NCI-H2171 treated with DMSO at 0.1 percent for 48 hours (cell line): ENCODE results near the gene FTO.

Source experiments
- DNase-seq: peaks from one replicate; lab custom pipeline; 2025; lab: John Stamatoyannopoulos, UW

The FTO gene

DNA sequence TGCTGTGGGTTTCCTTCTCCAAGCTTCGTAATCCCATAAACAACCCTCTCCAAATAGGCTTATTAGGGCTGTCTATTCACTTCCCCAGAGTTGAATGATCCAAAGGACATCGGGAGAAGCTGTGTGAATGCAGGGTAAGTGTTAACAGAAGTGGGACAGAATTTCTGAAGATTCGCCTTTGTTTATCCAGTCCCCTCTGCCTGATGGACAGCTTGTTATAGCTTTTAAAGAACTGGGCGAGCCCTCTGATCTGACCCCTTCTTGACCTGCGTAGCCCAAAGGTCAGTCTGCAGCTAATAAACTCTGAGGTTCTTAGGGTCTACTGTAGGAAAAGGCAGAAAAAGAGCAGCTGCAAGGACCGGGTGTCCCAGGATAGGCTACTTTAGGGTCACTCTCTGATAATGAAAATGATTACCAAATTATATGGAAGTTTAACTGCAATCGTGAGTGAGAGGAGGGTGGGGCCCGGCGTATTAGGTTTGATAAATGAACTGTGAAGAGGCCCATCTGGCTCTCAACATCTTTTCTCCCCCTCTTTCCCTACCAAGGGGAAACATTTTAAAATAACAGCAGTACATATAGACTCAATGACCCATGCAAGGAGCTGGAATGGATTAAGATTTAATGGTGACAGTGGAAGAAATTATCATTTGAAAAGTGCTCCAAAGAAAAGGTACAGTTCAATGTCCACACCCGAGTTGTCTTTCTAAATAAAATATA lies 233.4 kb downstream of the FTO start:
- DNase-seq: peak; percentile 80

DNA sequence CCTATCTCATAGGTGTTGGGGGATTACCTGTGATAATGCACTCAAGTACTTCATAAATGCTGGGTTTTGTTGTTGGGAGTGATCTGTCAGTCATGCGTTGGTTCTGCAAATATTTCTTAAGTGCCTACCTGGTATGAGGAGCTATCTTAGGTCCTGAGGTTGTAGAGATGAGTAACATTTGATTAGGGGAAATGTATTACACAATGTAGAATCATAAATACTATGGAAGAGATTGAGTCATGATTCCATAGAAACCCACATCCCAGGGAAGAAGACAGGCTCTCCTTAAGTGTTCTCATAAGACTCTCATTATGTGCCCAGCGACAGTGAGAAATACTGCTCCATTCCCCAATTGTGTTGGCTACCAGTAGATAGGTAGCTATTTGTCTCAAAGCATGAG lies 240.1 kb downstream of the FTO start:
- DNase-seq: no peak

DNA sequence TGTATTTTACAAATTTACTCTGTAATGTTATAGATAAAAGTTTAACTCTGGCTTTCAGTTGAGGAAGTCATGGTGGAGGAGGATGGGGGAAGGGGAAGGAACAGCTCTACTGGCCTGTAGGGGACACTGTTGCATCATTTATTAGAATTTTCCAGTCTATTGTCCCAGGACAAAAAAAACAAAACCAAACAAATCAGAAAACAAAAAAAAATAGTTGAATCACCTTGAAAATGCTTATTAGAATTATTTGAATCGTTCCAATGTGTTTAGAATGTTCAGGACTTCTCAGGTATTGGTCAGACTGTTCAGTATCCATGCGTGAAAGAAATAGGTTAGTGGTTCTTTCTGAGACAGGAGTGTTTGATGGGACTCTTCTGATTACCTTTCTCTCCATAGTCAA lies 242.0 kb downstream of the FTO start:
- peak; percentile 24 for DNase-seq

DNA sequence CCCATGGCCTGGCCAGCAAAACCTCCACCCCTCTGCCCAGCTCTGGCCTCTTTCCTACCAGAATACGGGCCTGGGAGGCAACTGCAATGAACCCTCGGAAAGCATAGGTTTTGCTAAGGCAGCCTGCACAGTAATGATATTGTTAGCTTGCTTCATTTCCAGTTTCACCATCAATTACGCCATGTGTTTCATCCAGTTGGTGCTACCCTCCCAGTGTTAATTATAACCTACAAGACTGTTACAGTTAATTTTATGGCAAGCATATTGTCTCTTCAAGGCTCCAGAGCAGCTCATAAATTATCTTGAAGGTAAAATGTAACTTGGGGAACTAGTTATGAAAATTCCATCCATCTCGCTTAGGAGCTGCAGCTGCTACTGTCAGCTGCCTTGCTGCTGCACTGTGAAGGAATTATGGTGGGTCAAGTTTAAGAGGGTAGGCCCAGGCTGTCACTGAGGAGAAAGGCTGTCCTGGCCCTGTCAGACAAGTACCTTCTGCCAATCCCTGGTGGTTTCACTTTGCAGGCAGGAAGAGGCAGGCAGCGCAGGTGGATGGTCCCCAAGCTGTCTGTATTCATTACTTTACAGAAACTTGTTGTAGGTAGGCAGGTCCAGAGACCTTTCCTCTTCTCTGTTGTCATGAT lies 242.9 kb downstream of the FTO start:
- DNase-seq: peak; percentile 17

DNA sequence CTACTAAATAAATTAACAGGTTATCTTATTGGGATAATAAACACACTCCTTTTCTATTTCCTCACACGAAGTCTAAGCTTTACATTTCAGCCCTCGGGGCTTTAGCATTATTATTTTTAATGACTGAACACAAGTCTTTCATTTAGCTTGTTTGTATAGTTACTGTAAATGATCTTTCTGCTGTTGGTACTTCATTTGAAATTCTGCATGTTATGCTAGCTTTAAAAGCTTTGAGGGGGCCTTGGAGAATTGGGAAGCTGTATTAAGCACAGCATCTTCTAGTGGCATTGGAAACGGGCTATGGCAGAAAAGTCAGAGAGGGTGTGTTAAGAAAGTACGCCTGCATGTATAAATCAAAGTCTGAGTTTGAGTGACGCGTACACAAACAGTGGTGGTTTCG lies 243.7 kb downstream of the FTO start:
- DNase-seq: no peak

DNA sequence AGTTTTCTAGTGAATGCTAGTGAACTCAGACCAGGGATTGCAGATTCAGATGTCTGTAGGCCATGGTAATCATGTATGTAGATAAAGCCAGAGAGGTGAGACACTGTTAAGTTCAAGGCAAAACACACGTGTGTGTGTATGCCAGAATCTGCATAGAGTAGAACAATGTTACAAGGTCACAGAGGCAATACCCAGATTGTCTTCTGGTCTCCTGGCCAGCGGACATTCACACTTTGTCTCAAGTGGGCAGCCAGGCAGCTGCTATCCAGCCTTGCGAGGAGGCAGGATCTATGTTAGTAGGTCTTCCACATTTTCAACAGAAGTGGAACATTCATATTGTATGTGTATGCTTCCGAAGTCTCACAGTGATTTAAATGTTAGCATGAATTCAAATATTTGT lies 244.4 kb downstream of the FTO start:
- no peak for DNase-seq

DNA sequence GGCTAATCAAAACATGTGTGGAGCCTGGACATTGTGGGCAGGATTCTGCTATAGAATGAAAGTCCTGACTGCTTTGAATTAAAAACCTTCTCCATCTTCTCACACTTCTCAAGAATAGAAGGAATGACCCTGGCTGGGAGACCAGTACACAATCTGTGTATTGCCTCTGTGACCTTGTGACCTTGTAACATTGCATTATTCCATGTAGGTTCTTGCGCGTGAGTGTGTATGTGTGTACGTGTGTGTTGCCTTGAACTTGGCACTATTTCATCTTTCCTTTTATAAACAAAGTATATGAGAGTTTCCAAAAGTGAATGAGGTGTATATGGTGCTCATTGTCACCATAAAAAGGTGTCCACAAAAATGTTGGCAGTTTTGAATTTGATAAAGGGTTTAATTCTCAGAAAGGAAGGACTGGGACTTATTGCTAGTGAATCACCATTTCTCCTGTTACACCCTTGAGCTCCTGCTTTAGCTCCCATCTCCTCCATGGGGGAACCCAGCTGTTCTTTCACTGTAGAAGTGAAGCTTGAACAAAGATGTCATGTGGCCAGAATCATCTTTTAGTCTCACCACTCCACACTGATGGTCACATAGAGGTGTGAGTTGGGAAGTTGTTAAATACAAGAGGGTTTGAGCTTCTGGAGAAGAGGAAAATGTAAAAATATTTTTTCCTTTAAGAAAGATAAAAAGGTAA lies 244.9 kb downstream of the FTO start:
- peak; percentile 50 for DNase-seq

DNA sequence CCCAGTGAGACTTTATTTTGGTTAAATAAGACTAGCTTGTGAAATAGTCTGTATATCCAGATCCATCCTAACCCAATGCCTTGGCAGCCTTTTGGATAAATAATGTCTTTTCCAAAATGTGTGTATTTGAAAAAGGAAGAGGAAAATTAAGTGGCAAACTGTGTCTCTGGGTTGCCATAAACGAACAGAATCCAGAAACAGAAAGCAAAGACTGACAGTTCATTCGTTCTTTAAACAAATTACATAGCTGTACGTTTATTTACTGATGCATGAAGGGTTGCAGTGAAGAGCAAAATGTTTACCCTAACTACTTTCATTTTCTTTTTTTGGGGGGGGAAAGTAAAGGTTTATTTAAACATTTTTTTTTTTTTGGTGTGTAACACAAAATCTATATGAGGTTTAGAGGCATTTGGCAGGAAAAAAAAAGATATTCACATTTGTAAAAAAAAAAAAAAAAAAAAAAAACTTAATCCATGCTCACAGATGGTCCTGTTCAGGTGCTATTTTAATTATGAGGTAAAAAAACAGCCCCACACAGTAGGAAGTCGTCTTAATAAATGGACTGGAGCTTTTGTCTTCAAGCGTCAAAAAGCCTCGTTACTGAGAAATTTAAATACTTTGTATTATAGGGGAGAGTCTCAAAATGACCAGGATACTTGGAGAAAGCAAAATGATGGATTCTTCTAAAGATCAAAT lies 245.9 kb downstream of the FTO start:
- DNase-seq: peak; percentile 81

DNA sequence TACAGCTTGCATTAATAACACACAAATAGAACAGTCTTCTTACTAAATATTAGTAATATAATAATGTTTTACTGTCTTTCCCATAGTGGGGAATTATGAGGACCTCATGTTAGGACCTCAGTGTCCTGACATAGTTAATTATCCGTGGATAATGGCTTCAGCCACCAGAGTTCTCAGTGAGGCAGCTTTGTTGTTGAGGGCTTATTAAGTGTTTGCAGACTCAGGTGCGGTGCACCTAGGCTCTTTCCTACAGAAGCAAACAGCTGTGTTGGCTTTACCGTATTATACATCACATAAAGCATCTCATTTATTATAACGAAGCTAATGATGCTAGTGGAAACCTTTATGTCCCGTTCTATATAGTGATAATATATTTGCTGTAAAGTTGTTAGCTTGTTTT lies 246.7 kb downstream of the FTO start:
- DNase-seq: peak; percentile 17

DNA sequence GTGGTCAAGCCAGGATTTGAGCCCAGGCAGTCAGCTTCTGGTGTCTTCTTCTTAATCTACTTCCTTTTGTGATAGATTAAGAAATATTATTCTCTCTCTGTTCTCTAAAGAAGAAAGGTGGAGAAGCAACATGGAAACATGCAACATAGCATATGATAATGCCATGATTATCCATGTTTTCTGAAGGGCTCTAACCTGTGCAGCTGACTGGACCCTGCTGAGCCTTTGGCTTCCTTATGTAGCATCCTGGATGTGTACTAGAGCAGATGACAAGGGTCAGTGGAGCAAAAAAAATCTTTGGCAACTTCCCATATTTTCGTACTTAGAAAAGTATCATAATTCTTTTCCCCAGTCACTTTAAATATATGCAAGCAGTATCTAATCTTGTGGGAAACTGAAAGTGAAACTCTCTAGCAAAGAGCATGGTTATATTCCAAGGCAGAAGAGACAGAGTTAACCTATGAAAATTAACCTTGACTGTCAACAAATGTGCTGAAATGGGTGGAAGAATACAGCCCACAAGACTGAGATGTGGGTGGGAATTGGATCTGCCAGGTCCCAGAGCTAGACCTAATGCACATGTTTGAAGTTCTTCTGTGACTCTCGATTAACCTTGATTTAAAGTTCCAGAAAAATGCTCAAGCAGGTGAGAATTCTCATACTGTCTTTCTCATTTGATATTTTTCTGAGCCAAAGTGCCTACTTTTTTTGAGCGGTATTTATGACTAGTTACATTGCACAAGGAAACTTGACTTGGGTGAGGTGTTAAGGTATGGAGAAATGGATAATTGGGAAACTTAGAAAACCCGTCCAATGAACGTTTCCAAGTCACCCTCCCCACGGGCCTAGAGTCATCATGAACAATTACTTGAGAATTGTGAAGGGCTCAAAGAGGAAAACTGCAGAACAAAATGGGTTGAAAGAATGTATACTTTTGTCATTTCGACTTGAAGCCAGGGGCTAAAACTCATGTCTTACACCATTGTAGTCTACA lies 248.6 kb downstream of the FTO start:
- DNase-seq: no peak

DNA sequence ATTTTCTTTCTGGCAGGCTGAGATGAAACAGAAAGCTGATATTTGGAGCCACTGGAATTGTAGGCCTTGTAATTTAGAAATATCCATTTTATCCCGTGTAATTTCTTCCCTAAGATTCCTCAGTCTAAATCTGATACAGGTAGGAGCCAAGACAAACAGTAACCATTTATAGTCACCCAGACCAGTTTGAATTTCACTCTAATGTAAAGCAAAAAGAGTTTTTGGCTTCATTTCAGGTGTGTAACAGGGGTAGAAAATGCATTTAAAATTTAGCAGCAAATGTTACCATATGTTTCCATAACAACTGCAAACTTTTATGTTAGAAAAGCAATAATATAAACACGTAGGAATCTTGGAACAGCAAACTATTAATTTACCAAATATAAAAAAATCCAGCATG lies 249.4 kb downstream of the FTO start:
- peak; percentile 32 for DNase-seq

DNA sequence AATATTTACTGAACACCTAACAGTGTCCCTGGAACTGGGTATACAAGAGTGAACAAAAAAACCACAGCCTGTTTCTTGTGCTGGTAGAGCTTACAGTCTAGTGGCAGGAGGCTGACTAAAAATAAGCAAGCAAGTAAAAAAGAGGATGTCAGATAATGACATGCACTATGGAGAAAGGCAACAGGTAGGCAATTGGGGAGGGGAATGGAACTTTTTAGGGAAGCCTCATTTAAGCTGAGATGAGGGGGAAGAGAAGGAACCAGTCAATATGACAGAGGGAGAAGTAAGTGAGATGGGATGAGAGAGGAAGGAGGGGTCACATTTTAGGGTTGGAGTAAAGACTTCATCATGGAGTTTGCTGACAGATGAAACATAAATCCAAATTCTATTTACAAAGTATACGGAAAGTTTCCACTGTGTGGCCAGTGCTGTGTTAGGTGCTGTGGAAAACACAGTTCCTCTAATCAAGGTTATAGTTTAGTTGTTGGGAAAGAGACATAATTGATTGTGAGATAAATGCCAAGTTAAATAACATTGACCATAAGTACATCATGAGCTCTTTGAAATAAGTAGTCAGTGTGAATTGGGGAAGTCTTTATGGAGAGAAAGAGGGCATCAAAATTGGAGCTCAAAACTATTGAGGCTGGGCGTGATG lies 251.4 kb downstream of the FTO start:
- DNase-seq: no peak

DNA sequence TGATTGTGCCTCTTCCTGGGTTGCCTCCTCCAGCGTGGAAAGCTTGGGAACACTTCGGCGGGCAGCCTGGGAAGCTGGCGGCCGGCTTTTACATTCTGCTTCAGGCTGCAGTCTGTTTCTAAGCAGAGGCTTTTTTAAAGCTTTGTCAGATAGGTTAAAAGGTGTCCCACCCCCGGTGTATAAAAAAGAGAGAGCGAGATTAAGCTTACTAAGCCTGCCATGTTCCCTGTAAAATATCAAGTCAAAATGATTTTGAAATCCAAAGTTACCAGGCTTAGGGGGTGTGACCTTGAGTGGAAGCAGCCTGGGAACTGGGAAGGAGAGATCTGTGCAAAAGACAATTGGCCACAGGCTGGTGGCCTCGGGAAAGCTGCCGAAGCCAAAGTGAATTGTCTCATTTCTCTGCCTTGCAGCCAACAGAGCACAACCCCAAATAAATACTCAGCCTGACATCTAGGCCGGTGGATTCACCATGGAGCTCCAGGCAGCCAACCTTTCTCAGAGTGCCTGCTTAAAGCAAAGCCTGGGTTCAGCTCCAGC lies 254.5 kb downstream of the FTO start:
- no peak for DNase-seq

DNA sequence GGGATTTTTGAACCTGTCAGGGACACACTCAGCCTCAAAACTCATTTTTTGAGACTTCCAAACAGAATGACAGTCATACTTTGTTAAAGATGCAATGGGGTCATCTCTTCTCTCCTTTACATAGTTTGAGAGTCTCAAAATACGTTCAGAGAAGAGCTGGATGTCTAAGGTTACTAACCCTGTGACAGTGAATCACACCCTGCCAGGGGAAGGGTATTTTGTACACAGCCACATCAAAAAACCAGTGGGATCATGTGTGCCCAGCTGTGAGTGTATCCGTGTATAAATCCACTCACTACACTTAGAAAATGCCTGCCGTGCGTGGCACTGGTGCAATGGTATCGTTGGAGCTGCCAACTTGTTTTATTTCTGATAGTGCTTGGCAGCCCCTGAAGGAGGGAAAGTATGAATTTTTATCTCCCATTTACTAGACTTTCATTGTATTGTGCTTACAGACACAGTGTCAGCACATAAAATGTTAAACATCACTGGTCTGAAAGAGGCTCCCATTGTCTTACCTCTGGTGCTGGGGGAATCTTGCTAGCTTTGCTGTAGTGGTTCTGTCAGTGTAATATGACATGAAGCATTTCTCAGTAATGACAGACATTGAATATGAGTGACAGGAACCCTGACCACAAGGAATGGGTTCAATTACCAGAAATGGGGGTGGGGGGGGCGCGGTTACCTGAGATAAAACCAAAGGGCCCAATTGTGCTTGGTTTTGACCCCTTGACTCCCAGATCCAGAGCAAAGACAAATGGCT lies 256.3 kb downstream of the FTO start:
- no peak for DNase-seq

DNA sequence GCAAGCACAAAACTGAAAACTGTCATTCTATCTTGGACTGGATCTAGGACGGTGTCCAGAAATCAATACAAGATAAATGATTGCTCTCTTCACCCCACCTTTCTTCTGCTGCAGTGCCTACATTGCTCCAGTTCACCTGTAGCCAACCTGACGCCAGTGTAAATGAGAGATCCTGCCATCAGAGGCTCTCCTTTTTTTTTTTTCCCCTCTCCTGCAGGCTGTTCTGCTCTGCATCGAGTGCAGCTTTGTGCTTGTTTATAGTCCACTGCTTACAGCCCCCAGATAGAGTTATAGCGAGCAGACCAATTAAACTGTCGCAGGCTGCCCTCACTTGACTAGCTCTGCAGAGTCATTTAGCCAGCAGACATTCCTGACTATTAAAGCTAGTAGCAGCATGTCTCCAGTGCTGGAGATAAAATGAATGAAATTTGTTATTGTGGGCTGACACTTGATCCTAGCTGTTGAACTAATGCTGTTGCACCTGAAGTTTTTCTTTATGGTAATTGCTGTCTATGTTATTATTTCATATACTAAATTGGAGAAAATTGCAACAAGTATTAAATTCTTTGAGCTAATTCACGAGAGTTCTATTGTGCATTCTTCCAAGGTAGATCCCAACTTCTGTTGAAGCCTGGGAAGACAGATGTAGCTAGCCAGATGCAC lies 257.1 kb downstream of the FTO start:
- peak; percentile 90 for DNase-seq

DNA sequence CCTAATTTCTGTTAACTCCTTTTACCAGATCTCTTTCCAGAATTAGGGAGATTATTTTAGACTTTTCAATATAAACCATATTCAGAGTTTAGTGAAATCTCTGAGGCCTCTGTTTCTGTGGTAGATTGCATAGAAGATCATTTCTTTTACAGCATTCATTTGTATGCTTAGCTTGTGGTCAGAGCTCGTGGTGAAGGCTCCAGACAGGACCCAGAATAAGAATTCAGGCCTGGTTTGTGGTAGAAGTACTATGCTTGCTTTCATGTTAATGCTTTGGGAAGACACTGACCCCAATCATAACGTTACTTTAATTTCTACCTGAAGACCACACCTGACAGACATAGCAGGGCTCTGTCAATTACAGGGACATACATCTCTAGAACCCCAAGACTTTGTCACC lies 258.1 kb downstream of the FTO start:
- no peak for DNase-seq

DNA sequence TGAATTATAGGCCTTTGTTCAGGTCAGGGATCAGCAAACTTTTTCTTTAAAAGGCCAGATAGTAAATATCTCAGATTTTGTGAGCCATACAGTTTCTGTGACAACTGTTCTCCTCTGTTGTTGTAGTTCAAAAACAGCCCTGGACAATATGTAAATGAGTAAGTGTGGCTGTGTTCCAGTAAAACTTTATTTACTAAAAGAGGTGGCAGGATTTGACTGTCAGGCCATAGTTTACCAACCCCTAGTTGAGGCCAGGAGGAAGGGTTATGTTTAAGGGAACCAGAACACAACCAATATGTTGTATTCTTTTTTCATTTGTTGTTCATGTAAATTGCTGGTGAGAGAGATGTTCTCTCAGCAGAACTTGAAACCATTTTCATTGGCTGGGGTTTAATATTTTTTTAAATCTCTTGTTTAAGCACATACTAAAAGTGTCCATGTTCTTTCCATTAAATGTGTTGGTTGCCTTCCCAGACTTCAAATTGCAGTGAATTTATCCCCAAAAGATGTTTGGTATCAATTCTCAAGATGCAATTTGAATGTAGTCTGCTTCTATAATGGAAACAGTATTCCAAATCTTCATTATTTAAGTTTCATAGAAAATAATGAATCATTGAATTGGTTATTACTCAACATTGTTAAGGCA lies 260.3 kb downstream of the FTO start:
- no peak for DNase-seq

DNA sequence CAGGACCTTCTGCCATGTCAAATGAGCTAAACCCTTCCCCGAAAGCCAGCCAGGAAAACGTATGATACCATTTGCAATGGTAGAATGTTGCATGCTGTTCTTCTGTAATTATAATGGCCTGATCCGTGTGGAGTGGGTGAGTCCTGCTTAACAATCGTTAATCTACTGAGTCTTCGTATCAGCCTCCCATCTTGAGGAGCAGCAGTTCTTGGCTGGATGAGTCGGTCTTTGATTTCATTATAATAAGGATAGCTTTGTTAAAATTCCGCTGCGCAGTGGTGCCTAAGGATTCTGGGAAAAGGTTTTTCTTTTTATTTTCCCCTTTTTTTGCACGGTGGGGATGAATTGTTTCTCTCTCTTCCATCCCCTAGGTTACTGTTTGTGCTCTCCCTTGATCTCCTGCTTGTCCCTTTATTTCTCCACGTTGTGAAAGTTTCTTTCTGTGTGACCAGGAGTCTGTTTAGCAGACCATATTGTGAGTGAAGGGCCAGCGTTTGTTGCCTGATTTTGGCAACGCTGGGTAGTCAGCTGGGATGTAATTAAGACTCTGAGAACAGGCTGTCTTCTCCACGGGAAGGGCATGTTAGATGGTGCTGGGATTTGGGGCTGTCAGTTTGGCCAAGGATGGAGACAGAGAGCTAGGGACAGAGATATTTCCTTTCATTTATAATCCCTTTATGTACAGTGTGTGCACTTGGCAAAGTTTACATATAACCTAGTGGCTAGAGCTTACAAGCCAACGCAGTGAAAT lies 263.0 kb downstream of the FTO start:
- DNase-seq: peak; percentile 71
